ACHN (cell line): ENCODE results near the gene KRT34.
A peak's percentile ranks its signal among the peaks of the same experiment; 100 is the strongest.

ENCODE experiments used
- DNase-seq: peaks from one replicate; pipeline ENCODE4 v3.0.0-alpha.2; 2015
- in situ Hi-C: cut with HindIII; loops from 2 replicates; pipeline ENCODE4 v1.10.0; 2017; ENCODE audit warnings: low sequenced_read_pairs, low pct_ligation_motif_present, low pct_unique_long_range_greater_than_20kb

KRT34 gene

GRCh38 chr17:41340934-41341861 lies 40.9 kb downstream of the KRT34 start:
- DNase-seq = no peak
- in situ Hi-C loops = no loop called here

- no peak for DNase-seq
- in situ Hi-C loops = no loop called here
These were observed 41.6 kb downstream of the KRT34 start for GRCh38 chr17:41340494-41340893.

- DNase-seq = no peak
- in situ Hi-C loops = no loop called here
These were observed 42.4 kb downstream of the KRT34 start for GRCh38 chr17:41339571-41340172.

- in situ Hi-C loops = no loop called here
- no peak for DNase-seq
These were observed 43.1 kb downstream of the KRT34 start for GRCh38 chr17:41338961-41339485.

- in situ Hi-C loops = no loop called here
- no peak for DNase-seq
These were observed 46.4 kb downstream of the KRT34 start for GRCh38 chr17:41335747-41336146.

- no peak for DNase-seq
- in situ Hi-C loops = no loop called here
These were observed 47.5 kb downstream of the KRT34 start for GRCh38 chr17:41334385-41335305.

GRCh38 chr17:41333836-41334235 lies 48.3 kb downstream of the KRT34 start:
- in situ Hi-C loops = no loop called here
- no peak for DNase-seq

GRCh38 chr17:41333098-41333497 lies 49.0 kb downstream of the KRT34 start:
- DNase-seq = no peak
- in situ Hi-C loops = no loop called here

GRCh38 chr17:41332239-41332638 lies 49.9 kb downstream of the KRT34 start:
- in situ Hi-C loops = no loop called here
- DNase-seq = no peak

- in situ Hi-C loops = no loop called here
- DNase-seq = no peak
These were observed 50.5 kb downstream of the KRT34 start for GRCh38 chr17:41331606-41332005.

GRCh38 chr17:41329279-41329948 lies 52.7 kb downstream of the KRT34 start:
- DNase-seq = peak; percentile 72
- in situ Hi-C loops = no loop called here

- in situ Hi-C loops = no loop called here
- no peak for DNase-seq
These were observed 53.9 kb downstream of the KRT34 start for GRCh38 chr17:41328207-41328606.
